Pons (tissue), 1 donor: ENCODE data around the gene FAM9C.

Experiments
- DNase-seq: peaks from one replicate; pipeline ENCODE4 v3.0.0-alpha.2; 2016; ENCODE audit warnings: low spot score

The FAM9C gene

GRCh38 chrX:13007519-13008188 lies 36.8 kb downstream of the FAM9C start:
- DNase-seq: no peak

GRCh38 chrX:13005661-13006473 lies 38.6 kb downstream of the FAM9C start:
- DNase-seq: peak; percentile 36

GRCh38 chrX:13001961-13002671 lies 42.3 kb downstream of the FAM9C start:
- DNase-seq: no peak

GRCh38 chrX:13001097-13001496 lies 43.3 kb downstream of the FAM9C start:
- DNase-seq: no peak

GRCh38 chrX:13000301-13000811 lies 44.1 kb downstream of the FAM9C start:
- DNase-seq: peak; percentile 67

GRCh38 chrX:12999422-12999821 lies 45.0 kb downstream of the FAM9C start:
- no peak for DNase-seq

GRCh38 chrX:12997906-12998687 lies 46.3 kb downstream of the FAM9C start:
- peak; percentile 92 for DNase-seq

GRCh38 chrX:12996934-12997435 lies 47.4 kb downstream of the FAM9C start:
- no peak for DNase-seq

GRCh38 chrX:12994321-12994720 lies 50.1 kb downstream of the FAM9C start:
- no peak for DNase-seq

- no peak for DNase-seq
Measured at GRCh38 chrX:12993826-12994225, 50.6 kb downstream of the FAM9C start.

- DNase-seq: no peak
Measured at GRCh38 chrX:12992544-12993118, 51.8 kb downstream of the FAM9C start.

- no peak for DNase-seq
Measured at GRCh38 chrX:12991575-12991974, 52.8 kb downstream of the FAM9C start.

- no peak for DNase-seq
Measured at GRCh38 chrX:12989461-12989860, 55.0 kb downstream of the FAM9C start.

- DNase-seq: no peak
Measured at GRCh38 chrX:12988797-12989196, 55.6 kb downstream of the FAM9C start.

- no peak for DNase-seq
Measured at GRCh38 chrX:12987900-12988594, 56.4 kb downstream of the FAM9C start.

- DNase-seq: no peak
Measured at GRCh38 chrX:12987340-12987739, 57.1 kb downstream of the FAM9C start.

- DNase-seq: no peak
Measured at GRCh38 chrX:12986886-12987285, 57.5 kb downstream of the FAM9C start.

GRCh38 chrX:12986164-12986779 lies 58.1 kb downstream of the FAM9C start:
- no peak for DNase-seq
